IMR-90 (cell line): ENCODE results near the gene PRAMEF12. TPM values are rescaled to one million over a fixed set of nuclear protein-coding genes. Genes with fewer than 3 reads are reported as not detected.

ENCODE experiments used
- ATAC-seq: fragments of 200-7000 bp; cut with Tn5 transposase; 2 replicates; pipeline ENCODE4 v1.9.1; 2020; ENCODE audit warnings: low read depth, mild to moderate bottlenecking, moderate library complexity
- BruUV-seq: library from RNA; stranded (reverse); fragments of 400-500 nt; replicated peaks from 2 replicates; lab custom pipeline; 2021; lab: Mats Ljungman, UMichigan
- CTCF ChIA-PET: fragments of 300-600 bp; formaldehyde crosslinking; extraction: SDS; loops from one replicate; lab custom pipeline; 2021; ENCODE audit warnings: antibody characterized with exemption; lab: Yijun Ruan, JAX
- POLR2A ChIA-PET: fragments of 300-600 bp; sonication (Branson Sonifier 250); formaldehyde crosslinking; loops from one replicate; lab custom pipeline; 2022; ENCODE audit warnings: antibody characterized with exemption; ENCODE audit not compliant: unreplicated experiment; lab: Charles Lee
- DNase-seq: peaks from one replicate; pipeline ENCODE4 v3.0.0; 2013
- H2AFZ ChIP-seq: replicated peaks from 2 replicates; pipeline ENCODE3; 2013; ENCODE audit warnings: low read length, mild to moderate bottlenecking; ENCODE audit not compliant: poor library complexity
- H2AK5ac ChIP-seq: 2 replicates; pipeline ENCODE4 v1.6.1; 2013; ENCODE audit warnings: low read depth, low read length, inconsistent platforms
- H2AK9ac ChIP-seq: replicated peaks from 2 replicates; pipeline ENCODE3; 2013; ENCODE audit warnings: mild to moderate bottlenecking, low read depth, low read length, moderate library complexity; ENCODE audit not compliant: poor library complexity
- H2BK120ac ChIP-seq: 2 replicates; pipeline ENCODE4 v1.6.1; 2013; ENCODE audit warnings: low read depth, low read length, inconsistent platforms
- H2BK15ac ChIP-seq: 3 replicates; pipeline ENCODE4 v1.6.1; 2013; ENCODE audit warnings: low read depth, low read length, inconsistent platforms
- H2BK20ac ChIP-seq: 2 replicates; pipeline ENCODE4 v1.6.1; 2013; ENCODE audit warnings: low read depth, mild to moderate bottlenecking, inconsistent platforms, low read length, moderate library complexity
- H2BK5ac ChIP-seq: 2 replicates; pipeline ENCODE4 v1.6.1; 2013; ENCODE audit warnings: mild to moderate bottlenecking, low read depth, low read length, inconsistent platforms; ENCODE audit not compliant: poor library complexity, severe bottlenecking
- H3K14ac ChIP-seq: replicated peaks from 2 replicates; pipeline ENCODE4 v1.6.1; 2013; ENCODE audit warnings: low read depth, low read length, inconsistent platforms
- H3K18ac ChIP-seq: 2 replicates; pipeline ENCODE4 v1.6.1; 2013; ENCODE audit warnings: low read depth, low read length, control low read depth
- H3K23ac ChIP-seq: 2 replicates; pipeline ENCODE4 v1.6.1; 2013; ENCODE audit warnings: low read depth, low read length, inconsistent platforms
- H3K27ac ChIP-seq: 2 replicates; pipeline ENCODE4 v1.5.1; 2013; ENCODE audit warnings: mild to moderate bottlenecking, control low read depth, low read length; ENCODE audit not compliant: insufficient read depth
- H3K27me3 ChIP-seq: 2 replicates; pipeline ENCODE4 v1.6.1; 2013; ENCODE audit warnings: low read length; ENCODE audit not compliant: control insufficient read depth, insufficient read depth
- H3K36me3 ChIP-seq: 2 replicates; pipeline ENCODE4 v1.6.1; 2013; ENCODE audit warnings: low read length, mixed read lengths; ENCODE audit not compliant: control insufficient read depth, insufficient read depth
- H3K4ac ChIP-seq: 2 replicates; pipeline ENCODE4 v1.6.1; 2013; ENCODE audit warnings: low read depth, low read length, inconsistent platforms
- H3K4me1 ChIP-seq: 2 replicates; pipeline ENCODE4 v1.6.1; 2013; ENCODE audit warnings: low read length, mixed read lengths; ENCODE audit not compliant: control insufficient read depth, insufficient read depth
- H3K4me2 ChIP-seq: 2 replicates; pipeline ENCODE4 v1.6.1; 2013; ENCODE audit warnings: low read depth, mild to moderate bottlenecking, control low read depth, low read length, moderate library complexity
- H3K4me3 ChIP-seq: 2 replicates; pipeline ENCODE4 v1.5.1; 2013; ENCODE audit warnings: low read depth, mild to moderate bottlenecking, control low read depth, low read length, moderate library complexity; ENCODE audit not compliant: insufficient read depth
- H3K56ac ChIP-seq: 2 replicates; pipeline ENCODE4 v1.6.1; 2013; ENCODE audit warnings: low read length, inconsistent platforms; ENCODE audit not compliant: insufficient read depth; ENCODE audit errors: extremely low read depth
- H3K79me1 ChIP-seq, 2 experiments: 2 replicates each; pipeline ENCODE4 v1.6.1; 2013; ENCODE audit warnings: low read length in 2 of 2, inconsistent platforms in 1 of 2, low read depth in 1 of 2
- H3K9ac ChIP-seq: 2 replicates; pipeline ENCODE4 v1.6.1; 2013; ENCODE audit warnings: low read depth, low read length, control low read depth
- H3K9me1 ChIP-seq: 2 replicates; pipeline ENCODE4 v1.6.1; 2013; ENCODE audit warnings: low read length, inconsistent platforms; ENCODE audit not compliant: insufficient read depth
- H3K9me3 ChIP-seq: 2 replicates; pipeline ENCODE4 v1.6.1; 2013; ENCODE audit warnings: low read length; ENCODE audit not compliant: control insufficient read depth, insufficient read depth
- H4K20me1 ChIP-seq: 2 replicates; pipeline ENCODE4 v1.6.1; 2013; ENCODE audit warnings: low read length, inconsistent platforms; ENCODE audit not compliant: insufficient read depth
- H4K5ac ChIP-seq: 2 replicates; pipeline ENCODE4 v1.6.1; 2013; ENCODE audit warnings: mild to moderate bottlenecking, low read depth, low read length, control low read depth
- H4K8ac ChIP-seq, 2 experiments: 2 replicates each; pipeline ENCODE4 v1.6.1; 2013; ENCODE audit warnings: low read depth in 2 of 2, low read length in 2 of 2, control low read depth in 1 of 2, inconsistent platforms in 1 of 2
- H4K91ac ChIP-seq: 2 replicates; pipeline ENCODE4 v1.6.1; 2013; ENCODE audit warnings: low read depth, low read length, inconsistent platforms; ENCODE audit not compliant: insufficient read depth
- BHLHE40 ChIP-seq: fragments of 150-350 bp; IDR thresholded peaks from 2 replicates; pipeline ENCODE4 v1.6.1; 2016; ENCODE audit warnings: mild to moderate bottlenecking, low read depth, low read length
- CEBPB ChIP-seq: IDR thresholded peaks from 2 replicates; pipeline ENCODE4 v1.6.1; 2012; ENCODE audit warnings: low read depth, low read length, improper control_type of control experiment
- CHD1 ChIP-seq: IDR thresholded peaks from 2 replicates; pipeline ENCODE4 v1.6.1; 2012; ENCODE audit warnings: low read depth, low read length, improper control_type of control experiment
- MAFK ChIP-seq: IDR thresholded peaks from 2 replicates; pipeline ENCODE4 v1.6.1; 2012; ENCODE audit warnings: low read depth, low read length, improper control_type of control experiment
- POLR2A ChIP-seq: IDR thresholded peaks from 2 replicates; pipeline ENCODE4 v1.6.1; 2012; ENCODE audit warnings: mild to moderate bottlenecking, low read depth, low read length
- WGBS, 2 experiments: methylation state at CpG; one replicate each; pipeline versions ENCODE4 v1.1.5 to v1.1.7; 2013; ENCODE audit warnings: missing lambda C conversion rate in 2 of 2; ENCODE audit not compliant: insufficient read length in 1 of 2; ENCODE audit errors: extremely low coverage in 2 of 2; 5-methylcytosine and 5-hydroxymethylcytosine counted together
- dilution Hi-C: fragments of 300-500 bp; cut with HindIII; formaldehyde crosslinking; loops from one replicate; pipeline ENCODE4 v1.14.3; 2018; ENCODE audit warnings: low sequenced_read_pairs; ENCODE audit not compliant: unreplicated experiment
- in situ Hi-C: fragments of 300-500 bp; cut with MboI; formaldehyde crosslinking; loops from 3 replicates; pipeline ENCODE4 v1.14.3; 2019; ENCODE audit warnings: low sequenced_read_pairs, inconsistent platforms, mixed read lengths
- intact Hi-C: fragments of 100-400 bp; cut with micrococcal nuclease; formaldehyde crosslinking; loops from 2 replicates; pipeline ENCODE4 v1.10.0; 2022
- polyA plus RNA-seq, 3 experiments: library from polyadenylated mRNA; depleted of rRNA; stranded (reverse); fragments of >200 nt; gene quantifications; 2 replicates each; pipeline ENCODE4 v1.2.3, GENCODE V29; 2012; ENCODE audit warnings: low replicate concordance in 1 of 3
- total RNA-seq: library from RNA; depleted of rRNA; stranded (reverse); fragments of >200 nt; gene quantifications from 2 replicates; pipeline ENCODE4 v1.2.3, GENCODE V29; 2012

Gene PRAMEF12
- total and polyA plus RNA-seq, 2 of the 4 experiments (the other 2 are of a cell fraction): not detected

GRCh38 chr1:12745126-12745991, 28.2 kb upstream of the PRAMEF12 start:
- H3K9me3 ChIP-seq: peaks cover 4% of the 10 kb centered on the region
- H3K9me1 ChIP-seq: no peaks in the 10 kb centered on the region
- H2AK9ac ChIP-seq: no peak overlapping the region
- no peak overlapping the region for H2AFZ ChIP-seq
- no peak overlapping the region for H2BK120ac ChIP-seq
- dilution Hi-C loops (no loop called here), intact Hi-C loops (no loop called here), in situ Hi-C loops (no loop called here)
- H3K36me3 ChIP-seq: no peaks in the 10 kb centered on the region
- DNase-seq (no peak), ATAC-seq (no peak)
- no peak overlapping the region for H3K4ac ChIP-seq
- H4K91ac ChIP-seq: no peak overlapping the region
- H4K8ac ChIP-seq: no peak overlapping the region
- H3K27ac ChIP-seq: no peak overlapping the region
- TF ChIP-seq CEBPB: no peak
- TF ChIP-seq BHLHE40: no peak
- no peak for TF ChIP-seq CHD1
- TF ChIP-seq MAFK: no peak
- no peak for TF ChIP-seq POLR2A
- H3K4me1 ChIP-seq: no peaks in the 10 kb centered on the region
- BruUV-seq: no TSS peak
- no CpG with 5 or more reads among the region's 3 CpGs for WGBS, 2 experiments
- H4K20me1 ChIP-seq: no peaks in the 10 kb centered on the region
- H3K9ac ChIP-seq: no peak overlapping the region
- no peak overlapping the region for H3K4me2 ChIP-seq
- H3K18ac ChIP-seq: no peak overlapping the region
- H3K79me1 ChIP-seq: no peaks in the 10 kb centered on the region
- ChIA-PET POLR2A (no interaction called here), CTCF (no interaction called here)
- H2AK5ac ChIP-seq: no peak overlapping the region
- no peak overlapping the region for H2BK20ac ChIP-seq
- no peak overlapping the region for H2BK5ac ChIP-seq
- H3K56ac ChIP-seq: no peak overlapping the region
- no peak overlapping the region for H3K23ac ChIP-seq
- H4K5ac ChIP-seq: no peak overlapping the region
- no peak overlapping the region for H3K4me3 ChIP-seq
- no peaks in the 10 kb centered on the region for H3K27me3 ChIP-seq
- no peak overlapping the region for H2BK15ac ChIP-seq
- no peak overlapping the region for H3K14ac ChIP-seq
